HG02885 (cell line): ENCODE data around the gene TOM1L2.
A peak's percentile ranks its signal among the peaks of the same experiment; 100 is the strongest.
"Not testable (repeated sequence)": the region's sequence is repeated elsewhere in the genome, so short reads cannot be mapped to it uniquely, and the experiment has no call there.

Experiments
- ATAC-seq: cut with Tn5 transposase; IDR thresholded peaks from one replicate; pipeline ENCODE4 v1.9.1; 2021; ENCODE audit warnings: mild to moderate bottlenecking; ENCODE audit not compliant: unreplicated experiment, poor library complexity

Gene TOM1L2

DNA sequence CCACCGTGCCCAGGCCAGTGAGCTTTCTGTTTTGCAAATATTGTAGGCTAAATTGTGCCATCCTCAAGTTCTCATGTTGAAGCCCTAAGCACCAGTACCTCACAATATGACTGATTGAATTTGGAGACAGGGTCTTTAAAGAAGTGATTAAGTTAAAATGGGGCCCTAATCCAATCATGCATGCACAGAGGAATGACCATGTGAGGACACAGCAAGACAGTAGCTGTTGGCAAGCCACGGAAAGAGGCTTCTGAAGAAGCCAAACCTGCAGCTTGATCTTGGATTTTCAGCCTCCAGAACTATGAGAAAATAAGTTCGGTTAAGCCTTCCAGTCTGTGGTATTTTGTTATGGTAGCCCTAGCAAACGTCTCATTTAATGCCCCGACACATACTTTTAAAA is 24.9 kb downstream of the TOM1L2 start:
- ATAC-seq, result no peak

DNA sequence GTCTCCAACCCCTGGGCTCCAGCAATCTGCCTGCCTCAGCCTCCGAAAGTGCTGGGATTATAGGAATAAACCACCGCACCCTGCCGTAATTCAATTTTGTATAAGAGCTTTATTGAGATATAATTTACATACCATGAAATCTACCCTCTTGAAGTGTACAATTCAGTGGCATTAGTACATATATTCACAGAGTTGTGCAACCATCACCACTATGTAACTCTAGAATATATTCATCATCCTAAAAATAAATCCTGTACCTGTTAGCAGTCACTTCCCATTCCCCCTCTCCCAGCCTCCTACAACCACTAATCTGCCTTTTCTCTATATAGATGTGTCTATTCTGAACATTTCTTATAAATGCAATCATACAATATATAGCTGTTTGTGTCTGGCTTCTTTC is 26.1 kb downstream of the TOM1L2 start:
- no peak for ATAC-seq

DNA sequence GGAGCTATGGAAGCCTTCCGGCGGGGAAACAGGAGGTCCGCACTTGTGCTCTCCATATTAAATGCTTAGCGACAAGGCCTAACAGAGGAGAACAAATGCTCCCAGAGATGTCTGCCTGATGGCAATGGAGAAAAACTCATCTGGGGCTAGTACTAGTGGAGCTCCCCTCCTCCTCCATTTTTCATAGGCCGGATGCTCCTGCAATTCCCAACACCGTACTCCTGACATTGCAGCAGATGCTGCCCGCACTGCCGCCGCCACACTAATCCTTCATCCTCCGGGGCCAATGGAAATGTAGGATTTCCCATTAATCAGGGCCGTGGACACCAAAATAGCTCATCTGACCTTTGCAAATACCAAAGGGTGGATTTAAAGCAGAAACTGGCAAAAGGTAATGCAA is 27.5 kb downstream of the TOM1L2 start:
- ATAC-seq, result no peak

DNA sequence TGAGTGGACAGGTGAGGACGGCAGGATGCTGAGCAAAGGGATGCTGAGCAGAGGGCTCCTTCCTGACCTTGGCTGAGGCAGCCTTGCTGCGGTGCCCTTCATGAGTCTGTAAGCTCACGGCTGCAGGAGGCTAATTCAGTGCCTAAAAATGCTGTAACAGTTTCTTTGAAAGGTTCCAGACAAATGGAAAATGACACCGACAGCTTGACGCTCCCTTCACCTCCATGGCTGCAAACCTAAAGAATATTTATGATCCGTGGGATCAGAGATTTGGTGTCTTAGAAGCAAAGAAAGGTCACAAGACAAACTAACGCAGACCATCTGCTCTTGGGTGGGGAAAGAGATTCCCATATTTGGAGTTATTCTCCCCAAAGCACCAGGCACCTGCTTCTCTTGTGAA is 28.0 kb downstream of the TOM1L2 start:
- no peak for ATAC-seq

DNA sequence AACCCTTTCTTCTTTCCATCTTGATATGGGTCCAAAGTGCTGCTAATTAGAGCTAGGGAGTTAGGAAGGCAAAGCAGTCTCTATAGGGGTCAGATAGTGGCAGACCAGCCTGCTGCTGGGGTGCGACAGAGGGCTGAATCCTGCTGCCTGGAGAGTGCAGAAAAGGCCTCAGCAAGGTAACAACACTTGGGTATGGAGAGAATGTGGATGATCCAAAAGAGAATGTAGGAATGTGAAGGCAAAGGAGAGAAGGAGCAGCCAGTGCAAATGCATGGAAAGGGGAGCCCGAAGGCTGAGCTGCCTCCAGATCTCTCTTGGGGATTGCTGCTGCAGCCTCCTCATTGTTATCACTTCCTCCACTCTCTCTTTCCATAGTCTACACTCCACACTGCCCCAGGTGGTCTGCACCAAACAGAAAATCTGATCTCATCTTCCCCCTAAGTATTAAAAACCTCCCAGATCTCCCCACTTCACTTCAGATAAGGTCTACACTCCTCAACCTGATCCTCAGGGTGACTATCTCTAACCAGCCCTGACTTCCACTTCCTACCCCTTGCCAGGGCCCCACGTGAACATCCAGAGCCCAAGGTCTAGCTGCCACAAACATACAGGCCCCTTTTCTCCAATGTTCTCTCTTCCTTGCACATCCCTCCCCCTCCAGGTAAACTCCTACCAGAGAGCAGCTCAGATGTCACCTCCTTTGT is 28.8 kb downstream of the TOM1L2 start:
- no peak for ATAC-seq

DNA sequence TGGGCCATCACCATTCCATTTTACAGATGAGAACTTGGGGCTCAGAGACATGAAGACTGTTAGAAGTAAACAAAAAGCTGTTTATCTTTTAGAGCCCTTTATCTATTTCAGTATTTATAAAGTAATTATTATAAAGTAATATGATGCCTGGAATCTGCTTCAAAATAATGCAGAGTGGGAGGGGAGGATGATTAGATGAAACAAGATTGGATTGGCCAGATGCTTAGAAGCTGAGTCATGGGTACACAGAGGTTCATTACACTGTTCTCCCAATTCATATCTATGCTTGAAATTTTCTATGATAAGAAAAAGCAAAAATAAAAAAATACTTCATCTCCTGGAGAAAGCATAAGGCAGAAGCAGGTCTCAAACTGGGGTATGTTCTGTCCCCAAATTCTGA is 29.4 kb downstream of the TOM1L2 start:
- ATAC-seq, result no peak

DNA sequence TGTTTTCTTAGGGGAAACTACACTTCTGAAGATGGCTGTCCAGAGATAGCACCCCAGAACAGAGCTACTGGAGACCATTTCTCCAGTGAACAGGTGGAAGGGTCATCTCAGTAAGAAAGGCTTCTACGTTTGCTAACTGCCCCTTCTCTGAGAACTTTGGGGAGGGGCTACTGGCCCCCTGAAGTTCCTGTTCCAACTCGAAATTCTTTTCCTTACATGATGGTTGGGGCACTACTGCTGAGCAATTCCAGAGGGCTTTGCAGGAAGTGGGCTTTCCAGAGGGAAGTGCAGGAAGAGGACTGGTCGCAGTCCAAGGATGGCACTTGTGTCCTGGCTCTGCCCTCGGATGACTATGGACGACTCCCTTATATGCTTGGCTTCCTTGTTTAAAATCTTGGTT is 31.2 kb downstream of the TOM1L2 start:
- ATAC-seq, result no peak

DNA sequence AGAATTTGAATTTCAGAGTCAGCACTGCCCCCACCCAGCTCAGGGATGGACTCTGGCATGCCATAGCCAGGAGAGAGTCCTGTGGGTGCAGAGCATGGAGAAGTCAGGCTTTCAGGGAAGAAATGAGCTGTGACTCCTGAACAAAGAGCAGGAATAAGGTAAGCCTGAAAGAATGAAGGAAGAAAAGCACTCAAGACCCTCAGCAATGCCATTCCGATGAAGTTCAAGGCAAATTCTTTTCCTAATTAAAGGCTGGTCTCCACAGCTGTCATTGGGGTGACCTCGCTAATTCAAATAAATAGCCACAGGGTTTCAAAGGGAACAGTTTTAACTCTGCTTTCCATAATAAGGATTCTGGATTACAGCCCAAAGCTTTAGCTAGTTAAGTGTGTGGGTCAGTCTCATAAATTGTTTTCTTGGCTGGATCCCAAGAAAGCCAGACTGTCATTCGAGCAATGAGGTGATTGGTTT is 31.7 kb downstream of the TOM1L2 start:
- ATAC-seq, result no peak

DNA sequence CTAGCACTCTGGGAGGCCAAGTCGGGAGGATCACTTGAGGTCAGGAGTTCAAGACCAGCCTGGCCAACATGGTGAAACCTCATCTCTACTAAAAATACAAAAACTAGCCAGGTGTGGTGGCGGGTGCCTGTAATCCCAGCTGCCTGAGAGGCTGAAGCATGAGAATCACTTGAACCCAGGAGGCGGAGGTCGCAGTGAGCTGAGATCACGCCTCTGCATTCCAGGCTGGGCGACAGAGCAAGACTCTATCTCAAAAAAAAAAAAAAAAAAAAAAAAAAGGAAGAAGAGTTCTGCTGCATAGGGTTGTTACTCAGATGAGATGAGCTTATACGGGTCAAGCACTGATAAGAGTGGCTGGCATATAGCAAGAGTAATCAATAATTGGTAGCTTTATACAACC is 32.3 kb downstream of the TOM1L2 start:
- not testable (repeated sequence) for ATAC-seq

DNA sequence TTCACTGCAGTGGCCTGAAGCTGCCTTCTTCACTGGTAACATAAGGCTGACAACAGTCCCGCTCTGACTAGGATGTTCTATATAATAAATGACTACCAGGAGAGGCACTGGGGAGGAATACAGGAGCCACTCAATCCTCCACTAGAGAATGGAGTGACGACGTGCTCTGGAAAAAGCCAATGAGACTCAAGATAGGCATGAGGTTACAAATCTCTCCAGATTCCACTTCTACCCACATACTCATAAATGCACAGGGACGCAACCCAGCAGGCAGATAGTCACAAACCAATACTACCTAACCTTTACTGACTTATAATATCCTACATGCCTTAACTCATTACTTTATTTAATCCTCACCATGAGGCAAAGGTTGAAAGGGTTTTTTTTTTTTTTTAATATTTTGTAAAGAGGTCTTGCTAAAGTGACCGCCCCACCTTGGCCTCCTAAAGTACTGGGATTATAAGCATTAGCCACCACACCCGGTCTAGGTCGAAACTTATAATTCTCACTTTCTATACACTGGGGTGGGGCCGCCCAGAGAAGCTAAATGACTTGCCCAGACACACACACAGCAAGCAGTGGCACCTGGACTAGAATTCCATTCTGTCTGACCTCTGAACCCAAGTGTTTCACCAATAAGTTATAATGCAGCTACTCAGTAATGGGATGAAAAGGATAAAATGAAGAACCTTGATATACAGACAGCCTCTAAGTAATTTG is 33.7 kb downstream of the TOM1L2 start:
- peak; percentile 48 for ATAC-seq

DNA sequence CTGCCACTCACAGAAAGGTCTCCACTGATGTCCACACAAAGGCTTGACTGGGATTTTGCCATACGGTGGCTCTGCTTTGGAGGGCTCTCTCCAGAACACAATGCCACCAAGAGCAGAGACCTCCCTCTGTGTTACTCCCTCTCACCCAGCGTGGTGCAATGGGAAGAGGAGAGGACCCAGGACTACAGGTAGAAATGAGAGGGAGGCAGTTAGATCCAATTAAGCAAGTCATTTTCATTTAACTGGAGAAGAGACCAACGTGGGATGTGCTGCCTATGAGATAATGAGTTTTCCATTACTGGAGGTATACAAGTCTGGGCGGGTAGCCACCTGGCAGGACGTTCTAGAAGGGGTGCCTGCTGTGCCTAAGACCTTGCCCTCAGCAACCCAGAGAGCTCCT is 34.2 kb downstream of the TOM1L2 start:
- no peak for ATAC-seq

DNA sequence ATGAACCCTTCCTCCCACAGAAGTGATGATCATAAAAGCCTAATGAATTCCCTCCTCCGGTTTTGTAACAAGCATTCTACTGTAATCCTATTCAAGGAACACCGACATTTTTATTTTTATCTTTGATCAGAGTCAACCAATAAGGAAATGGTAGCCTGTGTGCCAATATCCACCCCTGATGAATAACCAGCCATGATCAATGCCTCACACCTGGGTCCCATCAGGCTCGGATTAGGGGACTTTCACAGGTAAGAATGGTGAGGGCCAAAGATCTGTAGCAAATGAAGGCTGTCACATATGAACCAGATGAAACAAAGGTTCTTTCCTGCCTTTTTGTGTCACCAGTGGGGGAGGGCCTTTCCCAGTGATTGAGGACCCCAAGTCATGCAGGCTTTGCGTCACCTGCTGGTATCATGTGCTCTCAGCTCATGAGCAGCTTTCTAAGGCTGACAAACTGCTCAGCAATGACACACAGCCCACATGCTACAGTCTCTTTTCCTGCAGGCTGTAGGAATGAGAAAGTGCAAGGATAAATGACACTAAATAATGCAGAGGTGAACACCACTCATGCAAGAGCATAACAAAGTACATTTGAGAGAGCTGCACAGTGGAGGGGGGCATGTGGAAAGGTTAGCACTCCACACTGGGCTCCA is 34.9 kb downstream of the TOM1L2 start:
- no peak for ATAC-seq

DNA sequence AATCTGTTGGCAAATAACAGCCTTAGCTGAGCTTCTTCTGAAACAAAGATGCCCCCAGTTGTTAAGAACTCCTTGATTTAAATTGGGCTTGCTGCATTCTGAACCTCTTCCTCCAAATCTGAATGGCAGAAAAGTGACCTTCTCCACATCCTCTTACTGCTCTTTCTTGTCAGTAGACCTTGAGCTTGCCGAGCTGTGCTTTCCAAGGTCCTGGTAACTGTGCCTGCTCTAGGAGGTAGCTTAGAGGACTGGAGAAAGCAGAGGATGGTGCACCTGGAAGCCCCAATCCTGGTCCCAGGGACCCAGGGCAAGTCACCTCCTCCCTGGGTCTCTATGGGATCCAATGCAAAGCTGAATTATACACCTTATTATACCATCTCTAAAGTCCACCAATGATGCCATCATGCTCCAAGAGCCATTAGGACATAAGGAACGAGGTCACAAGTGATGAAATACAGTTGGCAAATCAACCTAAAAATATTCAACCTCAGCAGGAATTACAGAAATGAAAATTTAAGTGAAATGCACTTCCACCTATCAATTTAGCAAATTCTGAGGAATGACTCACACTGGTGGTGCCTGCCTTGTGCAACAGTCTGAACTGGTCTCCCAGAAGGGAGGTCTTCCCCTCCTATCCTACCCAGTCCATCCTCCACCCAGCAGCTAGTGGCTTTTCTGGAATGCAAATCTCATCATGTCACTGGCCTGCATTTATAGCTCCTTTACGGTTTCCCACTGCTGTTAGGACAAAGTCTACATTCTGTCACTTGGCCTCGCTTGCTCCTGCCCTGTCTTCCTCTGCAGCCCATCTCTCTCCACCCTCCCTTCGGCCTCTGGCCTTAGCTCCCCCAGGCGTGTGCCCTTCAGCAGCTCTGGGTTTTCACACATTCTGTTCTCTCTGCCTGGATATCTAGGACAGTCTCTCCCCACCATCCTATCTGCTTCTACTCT is 36.6 kb downstream of the TOM1L2 start:
- ATAC-seq, result no peak

DNA sequence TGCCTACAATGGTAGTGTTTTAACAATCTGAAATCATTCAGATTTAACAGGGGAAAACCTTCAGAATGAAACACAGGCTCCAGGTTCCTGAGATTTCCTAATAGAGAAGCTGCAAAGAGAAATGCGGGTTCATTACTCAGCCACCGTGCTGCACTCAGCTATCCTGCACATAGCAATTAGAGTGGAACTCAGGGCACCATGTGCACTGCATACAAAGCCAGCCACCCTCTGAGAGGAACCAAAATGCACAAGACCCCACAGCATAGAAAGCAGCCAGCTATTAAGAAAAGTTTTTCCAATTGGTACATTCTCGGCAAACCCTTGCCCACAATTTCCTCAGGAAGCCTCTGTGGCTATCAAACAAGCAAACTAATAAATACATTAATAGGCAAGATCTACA is 37.4 kb downstream of the TOM1L2 start:
- ATAC-seq, result no peak

DNA sequence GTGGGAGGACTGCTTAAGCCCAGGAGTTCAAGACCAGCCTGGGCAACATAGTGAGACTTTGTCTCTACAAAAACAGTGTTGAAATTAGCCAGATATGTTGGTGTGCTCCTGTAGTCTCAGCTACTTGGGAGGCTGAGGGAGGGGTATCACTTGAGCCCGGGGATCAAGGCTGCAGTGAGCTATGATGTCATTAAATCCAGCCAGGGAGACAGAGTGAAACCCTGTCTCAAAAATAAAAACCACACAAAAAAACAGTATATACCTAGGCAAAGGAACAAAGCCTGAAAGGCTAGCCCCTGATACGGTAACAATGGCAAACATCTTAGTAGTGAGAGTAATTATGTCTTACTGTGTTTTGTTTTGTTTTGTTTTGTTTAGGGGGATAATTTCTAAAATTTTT is 38.0 kb downstream of the TOM1L2 start:
- ATAC-seq, result no peak

DNA sequence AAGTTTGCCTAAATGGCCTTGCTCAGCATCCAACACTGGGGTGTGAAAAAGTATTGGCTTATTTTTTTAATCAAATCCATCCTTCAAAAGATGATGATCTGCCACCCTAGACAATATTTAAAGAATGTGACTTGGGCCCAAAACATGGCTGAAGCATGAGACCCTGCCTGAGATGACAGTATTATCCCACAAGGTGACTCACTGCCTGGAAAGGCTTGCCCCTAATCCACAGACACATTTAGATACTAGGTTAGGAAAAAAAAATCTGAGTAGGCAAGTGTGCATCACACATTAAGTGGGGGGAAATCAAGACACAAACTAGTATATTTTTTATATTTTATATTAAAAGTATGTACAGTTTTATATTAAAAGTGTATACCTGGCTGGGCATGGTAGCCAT is 38.4 kb downstream of the TOM1L2 start:
- ATAC-seq, result no peak

DNA sequence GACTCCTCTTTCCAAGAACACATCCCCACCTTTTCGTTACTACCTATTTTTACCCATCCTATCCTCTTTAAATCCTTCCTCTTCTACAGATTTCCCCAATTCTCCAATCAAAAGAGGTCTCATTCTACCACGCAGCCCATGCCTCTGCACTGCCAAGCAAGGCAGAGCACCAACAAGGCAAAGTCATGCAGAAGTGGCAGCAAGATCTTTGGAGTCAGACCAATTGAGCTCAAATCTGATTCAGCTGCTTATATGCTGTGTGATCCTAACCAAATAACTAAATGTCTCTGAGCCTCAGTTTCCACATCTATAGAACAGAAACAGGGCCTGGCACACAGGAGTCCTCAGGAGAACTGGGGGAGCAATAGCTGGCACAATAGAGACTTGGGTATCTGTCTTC is 41.0 kb downstream of the TOM1L2 start:
- ATAC-seq, result no peak

DNA sequence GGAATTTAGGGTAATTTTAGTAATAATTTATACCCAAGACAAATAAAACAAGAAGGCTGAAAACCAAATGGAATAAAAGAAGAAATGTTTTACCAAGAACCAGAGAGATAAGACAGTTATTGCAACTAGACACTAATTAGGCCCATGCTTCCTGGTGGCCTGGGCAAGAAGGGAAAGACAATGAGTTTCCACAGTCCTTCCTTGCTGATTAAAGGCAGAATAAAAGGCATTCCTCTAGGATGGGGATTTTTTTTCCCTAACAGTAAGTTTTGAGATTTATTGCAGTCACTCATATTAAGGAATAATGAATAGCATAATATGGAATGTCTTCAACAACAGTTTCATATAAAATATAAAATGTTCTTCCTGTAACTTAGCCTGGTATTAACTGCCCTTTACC is 41.5 kb downstream of the TOM1L2 start:
- no peak for ATAC-seq

DNA sequence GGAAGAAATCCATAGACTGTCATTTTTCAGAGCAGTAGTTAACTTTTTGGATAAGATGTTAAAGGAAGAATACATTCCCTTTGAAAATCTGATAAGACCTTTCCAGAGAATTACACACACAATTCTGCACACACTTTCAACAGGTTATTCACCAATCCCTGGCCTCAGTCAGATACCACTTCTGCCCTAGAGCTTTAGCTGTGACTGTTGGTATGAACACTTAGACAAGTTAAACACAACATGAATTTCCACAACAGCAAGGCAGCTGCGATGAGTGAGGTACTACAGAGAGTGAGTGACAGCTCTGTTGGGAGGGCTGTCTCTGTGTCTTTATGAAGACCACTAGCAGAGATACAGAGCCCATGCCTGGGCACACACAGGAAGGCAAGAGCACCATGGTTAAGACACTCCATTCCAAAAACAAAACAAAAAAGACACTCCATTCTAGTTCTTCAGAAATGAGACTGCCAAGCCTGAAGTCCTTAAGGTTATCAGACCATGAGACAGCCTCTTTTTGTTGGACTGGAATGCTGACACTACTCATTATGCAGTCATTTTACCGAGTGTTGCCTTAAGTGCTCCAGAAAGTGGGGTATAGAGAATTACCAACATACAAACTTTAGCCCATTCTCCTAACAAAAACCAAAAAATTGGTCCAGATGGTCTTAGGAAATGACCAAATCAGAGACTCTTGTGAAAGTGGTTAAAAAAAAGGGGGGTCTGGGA is 42.4 kb downstream of the TOM1L2 start:
- no peak for ATAC-seq
